Activated naive CD4-positive, alpha-beta T cell treated with Interleukin-2 at 50 U/mL for 16 hours (primary cell): ENCODE measurements around the gene RPTOR.

Source experiments
- DNase-seq: peaks from one replicate; pipeline ENCODE4 v3.0.0-alpha.2; 2020

The RPTOR gene

GRCh38 chr17:80904036-80904753, 359.6 kb downstream of the RPTOR start:
- DNase-seq: no peak

- DNase-seq: no peak
Observed at GRCh38 chr17:80905586-80906230, 361.1 kb downstream of the RPTOR start.

GRCh38 chr17:80906364-80907259, 362.0 kb downstream of the RPTOR start:
- DNase-seq: no peak

- DNase-seq: no peak
Observed at GRCh38 chr17:80907281-80907680, 362.6 kb downstream of the RPTOR start.

GRCh38 chr17:80908211-80908610, 363.6 kb downstream of the RPTOR start:
- DNase-seq: no peak

GRCh38 chr17:80908776-80909175, 364.1 kb downstream of the RPTOR start:
- no peak for DNase-seq

- no peak for DNase-seq
Observed at GRCh38 chr17:80909635-80910034, 365.0 kb downstream of the RPTOR start.

GRCh38 chr17:80910043-80910442, 365.4 kb downstream of the RPTOR start:
- no peak for DNase-seq

- no peak for DNase-seq
Observed at GRCh38 chr17:80912476-80912875, 367.8 kb downstream of the RPTOR start.

- DNase-seq: no peak
Observed at GRCh38 chr17:80913928-80914821, 369.5 kb downstream of the RPTOR start.

GRCh38 chr17:80916246-80916645, 371.6 kb downstream of the RPTOR start:
- no peak for DNase-seq

- DNase-seq: no peak
Observed at GRCh38 chr17:80917716-80918560, 373.3 kb downstream of the RPTOR start.

GRCh38 chr17:80918731-80919130, 374.1 kb downstream of the RPTOR start:
- DNase-seq: no peak

- no peak for DNase-seq
Observed at GRCh38 chr17:80919331-80920311, 375.0 kb downstream of the RPTOR start.

GRCh38 chr17:80920441-80920840, 375.8 kb downstream of the RPTOR start:
- DNase-seq: no peak

GRCh38 chr17:80921159-80921558, 376.5 kb downstream of the RPTOR start:
- no peak for DNase-seq

- DNase-seq: no peak
Observed at GRCh38 chr17:80921741-80922579, 377.3 kb downstream of the RPTOR start.

GRCh38 chr17:80922580-80923160, 378.0 kb downstream of the RPTOR start:
- no peak for DNase-seq
